ENCODE measurements around the gene PRPSAP1. TPM values are rescaled to one million over a fixed set of nuclear protein-coding genes. Genes with fewer than 3 reads are reported as not detected.

PRPSAP1 gene
- total RNA-seq, 2 experiments from 2014 or later = 30.1 to 33.3 TPM

- H3K4me1 Mint-ChIP-seq (ENCODE audit: low read depth) = peaks cover 42% of the 10 kb centered on the region
- H3K4me3 Mint-ChIP-seq = peak overlapping the region; percentile 63
- peak overlapping the region; percentile 89 for H3K27ac Mint-ChIP-seq
- CTCF ChIA-PET = interaction anchor here (0.7 to 4.0 kb wide), 13 partner anchors 8 to 85 kb away, joined by 3 to 24 read pairs (median 3); no protein-coding TSS in a partner anchor
- H3K9me3 Mint-ChIP-seq = no peaks in the 10 kb centered on the region
- DNase-seq = peak; percentile 32
- peaks cover 34% of the 10 kb centered on the region for H3K36me3 Mint-ChIP-seq (ENCODE audit: low read depth)
- H3K27me3 Mint-ChIP-seq (ENCODE audit: low read depth) = no peaks in the 10 kb centered on the region
- intact Hi-C loops (cut with micrococcal nuclease) = loop anchor here (1.0 to 10.0 kb wide), 8 partner anchors 8 to 1230 kb away; no protein-coding TSS in a partner anchor
These were observed 89.3 kb downstream of the PRPSAP1 start for GRCh38 chr17:76264425-76264754.

- H3K27ac Mint-ChIP-seq = peak overlapping the region; percentile 89
- DNase-seq = no peak
- H3K36me3 Mint-ChIP-seq (ENCODE audit: low read depth) = peaks cover 29% of the 10 kb centered on the region
- peak overlapping the region; percentile 63 for H3K4me3 Mint-ChIP-seq
- H3K9me3 Mint-ChIP-seq = no peaks in the 10 kb centered on the region
- CTCF ChIA-PET = interaction anchor here (0.7 to 4.0 kb wide), 11 partner anchors 9 to 84 kb away, joined by 3 to 24 read pairs (median 4); no protein-coding TSS in a partner anchor
- peaks cover 37% of the 10 kb centered on the region for H3K4me1 Mint-ChIP-seq (ENCODE audit: low read depth)
- no peaks in the 10 kb centered on the region for H3K27me3 Mint-ChIP-seq (ENCODE audit: low read depth)
- intact Hi-C loops (cut with micrococcal nuclease) = loop anchor here (1.0 to 10.0 kb wide), 8 partner anchors 8 to 1229 kb away; no protein-coding TSS in a partner anchor
These were observed 89.8 kb downstream of the PRPSAP1 start for GRCh38 chr17:76263896-76264295.

GRCh38 chr17:76262732-76263344 lies 90.9 kb downstream of the PRPSAP1 start:
- H3K36me3 Mint-ChIP-seq (ENCODE audit: low read depth) = peaks cover 18% of the 10 kb centered on the region
- peaks cover 36% of the 10 kb centered on the region for H3K4me1 Mint-ChIP-seq (ENCODE audit: low read depth)
- peak overlapping the region; percentile 89 for H3K27ac Mint-ChIP-seq
- H3K27me3 Mint-ChIP-seq (ENCODE audit: low read depth) = no peaks in the 10 kb centered on the region
- CTCF ChIA-PET = interaction anchor here (0.6 to 4.0 kb wide), 12 partner anchors 10 to 162 kb away, joined by 3 to 24 read pairs (median 4); no protein-coding TSS in a partner anchor
- H3K4me3 Mint-ChIP-seq = peak overlapping the region; percentile 39
- H3K9me3 Mint-ChIP-seq = no peaks in the 10 kb centered on the region
- peak; percentile 66 for DNase-seq
- intact Hi-C loops (cut with micrococcal nuclease) = loop anchor here (10.0 kb wide), 2 partner anchors 1192 to 1228 kb away; no protein-coding TSS in a partner anchor

GRCh38 chr17:76261421-76262215 lies 92.1 kb downstream of the PRPSAP1 start:
- Mint-ChIP-seq H3K9me3 (peaks cover 4% of the 10 kb centered on the region), H3K27ac (peak overlapping the region; percentile 89), H3K27me3 (ENCODE audit: low read depth) (no peaks in the 10 kb centered on the region), H3K4me3 (peak overlapping the region; percentile 39), H3K4me1 (ENCODE audit: low read depth) (peaks cover 40% of the 10 kb centered on the region), H3K36me3 (ENCODE audit: low read depth) (peaks cover 9% of the 10 kb centered on the region)
- CTCF ChIA-PET = interaction anchor here (0.8 to 4.0 kb wide), 8 partner anchors 10 to 138 kb away, joined by 3 to 24 read pairs (median 4); no protein-coding TSS in a partner anchor
- intact Hi-C loops (cut with micrococcal nuclease) = loop anchor here (10.0 kb wide), 2 partner anchors 1193 to 1227 kb away; no protein-coding TSS in a partner anchor
- peak; percentile 75 for DNase-seq

- Mint-ChIP-seq H3K4me3 (no peak overlapping the region), H3K36me3 (ENCODE audit: low read depth) (peaks cover 2% of the 10 kb centered on the region), H3K27ac (no peak overlapping the region), H3K4me1 (ENCODE audit: low read depth) (peaks cover 50% of the 10 kb centered on the region), H3K27me3 (ENCODE audit: low read depth) (no peaks in the 10 kb centered on the region), H3K9me3 (peaks cover 4% of the 10 kb centered on the region)
- intact Hi-C loops (cut with micrococcal nuclease) = loop anchor here (10.0 kb wide), 2 partner anchors 1194 to 1226 kb away; no protein-coding TSS in a partner anchor
- DNase-seq = no peak
- CTCF ChIA-PET = interaction anchor here (1.7 kb wide), 1 partner anchor 19 kb away, joined by 6 read pairs; no protein-coding TSS in a partner anchor
These were observed 93.0 kb downstream of the PRPSAP1 start for GRCh38 chr17:76260669-76261068.

- CTCF ChIA-PET = interaction anchor here (1.7 kb wide), 1 partner anchor 19 kb away, joined by 6 read pairs; no protein-coding TSS in a partner anchor
- no peak for DNase-seq
- no peak overlapping the region for H3K27ac Mint-ChIP-seq
- peaks cover 54% of the 10 kb centered on the region for H3K4me1 Mint-ChIP-seq (ENCODE audit: low read depth)
- intact Hi-C loops (cut with micrococcal nuclease) = loop anchor here (10.0 kb wide), 2 partner anchors 1195 to 1225 kb away; no protein-coding TSS in a partner anchor
- no peak overlapping the region for H3K4me3 Mint-ChIP-seq
- peaks cover 2% of the 10 kb centered on the region for H3K36me3 Mint-ChIP-seq (ENCODE audit: low read depth)
- H3K27me3 Mint-ChIP-seq (ENCODE audit: low read depth) = no peaks in the 10 kb centered on the region
- H3K9me3 Mint-ChIP-seq = peaks cover 4% of the 10 kb centered on the region
These were observed 93.5 kb downstream of the PRPSAP1 start for GRCh38 chr17:76260220-76260619.

Other genes starting within 250 kb of the PRPSAP1 start
- gene FOXJ1, start 212.7 kb downstream of the PRPSAP1 start, total RNA-seq = under 1 TPM; 0.60 to 0.84 TPM
- gene RNF157, start 113.4 kb downstream of the PRPSAP1 start, total RNA-seq = 10 to 100 TPM; 38.1 to 45.3 TPM
- 100 to 1,000 TPM; 467 to 472 TPM for gene UBALD2, start 88.6 kb downstream of the PRPSAP1 start, total RNA-seq
- gene QRICH2, start 45.6 kb downstream of the PRPSAP1 start, total RNA-seq = under 1 TPM; 0.52 TPM
- gene SPHK1, start 30.7 kb upstream of the PRPSAP1 start, total RNA-seq = 1 to 10 TPM; 9.0 to 9.2 TPM
- 10 to 100 TPM; 18.8 TPM for gene UBE2O, start 99.2 kb upstream of the PRPSAP1 start, total RNA-seq
- gene AANAT, start 113.7 kb upstream of the PRPSAP1 start, total RNA-seq = not detected
- 10 to 100 TPM; 13.3 to 13.4 TPM for gene RHBDF2, start 147.5 kb upstream of the PRPSAP1 start, total RNA-seq
- gene CYGB, start 183.8 kb upstream of the PRPSAP1 start, total RNA-seq = not detected
- gene PRCD, start 186.1 kb upstream of the PRPSAP1 start, total RNA-seq = not detected
- not detected for gene ST6GALNAC2, start 231.9 kb upstream of the PRPSAP1 start, total RNA-seq

Measured in activated naive CD4-positive, alpha-beta T cell treated with anti-CD3 and anti-CD28 coated beads for 36 hours (primary cell).